HT-29 (cell line): ENCODE data around the gene WDR26. TPM values are rescaled to one million over a fixed set of nuclear protein-coding genes. Genes with fewer than 3 reads are reported as not detected.
"Not testable (repeated sequence)": the region's sequence is repeated elsewhere in the genome, so short reads cannot be mapped to it uniquely, and the experiment has no call there.

Experiments used
- DNase-seq: peaks from one replicate; pipeline ENCODE4 v3.0.0-alpha.2; 2015; ENCODE audit warnings: low spot score
- total RNA-seq: library from RNA; depleted of rRNA; stranded (reverse); fragments of >200 nt; shearing (Covaris generic); gene quantifications from 2 replicates; pipeline ENCODE4 v1.2.3, GENCODE V29; 2014

Gene WDR26
- total RNA-seq, 1 experiment from 2014 or later: 17.9 TPM

- peak; percentile 7 for DNase-seq
These were observed 610 bp downstream of the WDR26 start for GRCh38 chr1:224433701-224434672.

DNA sequence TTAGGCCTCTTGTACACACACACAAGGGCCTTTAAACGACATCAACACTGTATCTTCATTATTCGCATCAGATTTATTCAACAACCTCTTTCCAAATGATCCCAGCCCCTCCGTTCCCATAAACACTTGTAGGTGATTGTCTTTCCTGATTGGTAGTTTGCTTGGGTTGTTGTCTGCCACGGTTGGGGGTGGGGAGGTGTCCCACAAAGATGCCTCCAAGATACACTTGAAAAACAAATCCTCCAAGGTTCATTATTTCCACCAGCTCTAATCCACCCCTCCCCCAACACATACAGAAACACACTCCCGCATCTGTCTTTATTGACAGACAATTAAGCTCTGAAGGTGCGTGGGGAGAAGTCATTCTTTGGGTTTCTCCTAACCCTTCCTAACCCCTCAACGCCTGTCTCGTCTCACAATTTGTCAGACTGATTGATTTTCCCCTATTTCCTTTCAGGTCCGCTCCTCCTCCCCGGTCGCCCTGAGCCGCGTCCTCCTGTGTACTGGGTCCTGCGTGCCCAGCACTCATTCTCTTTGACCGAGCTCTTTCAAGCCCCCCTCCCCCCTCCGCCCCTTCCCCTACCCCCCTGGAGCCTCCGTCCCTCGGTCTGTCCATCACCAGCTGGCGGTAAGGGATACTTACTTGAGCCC is 1.4 kb downstream of the WDR26 start:
- peak; percentile 30 for DNase-seq

DNA sequence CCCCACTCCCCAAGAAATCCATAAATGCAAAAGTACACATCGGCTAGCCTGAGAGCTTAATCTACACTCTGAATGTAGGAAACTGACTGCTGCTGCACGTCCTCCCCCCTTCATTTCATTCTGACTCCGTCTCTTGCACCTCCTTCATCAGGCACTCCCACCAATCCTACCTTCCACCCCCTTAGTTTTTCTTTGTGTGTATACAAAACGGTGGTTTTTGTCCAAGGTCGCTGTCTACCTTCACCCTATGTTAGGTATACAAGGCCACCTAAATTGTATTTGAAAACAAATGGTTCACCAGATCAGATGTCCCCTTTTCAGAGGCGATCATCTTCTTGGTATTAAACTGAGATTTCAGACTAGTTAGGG is 1.9 kb downstream of the WDR26 start:
- DNase-seq: peak; percentile 28

DNA sequence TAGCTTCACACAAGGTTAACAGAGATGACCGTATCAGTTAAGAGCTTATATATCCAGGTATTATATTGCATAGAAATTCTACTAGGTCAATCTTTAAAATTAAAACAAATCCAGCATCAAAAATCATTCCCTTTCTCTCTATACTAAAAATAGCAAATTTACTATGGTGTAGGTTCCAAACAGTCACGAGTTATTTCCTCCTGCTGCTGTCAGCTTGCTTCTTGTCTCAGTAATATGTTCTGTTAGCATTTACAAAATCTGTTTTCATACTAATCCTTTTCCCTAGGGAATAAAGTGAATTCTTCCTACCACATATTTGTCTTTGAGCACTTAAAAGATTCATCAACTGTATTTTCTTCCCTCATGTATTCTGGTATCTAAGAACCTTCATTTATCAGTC is 2.5 kb downstream of the WDR26 start:
- DNase-seq: no peak

GRCh38 chr1:224431726-224432125 is 2.9 kb downstream of the WDR26 start:
- no peak for DNase-seq

- peak; percentile 43 for DNase-seq
These were observed 4.0 kb downstream of the WDR26 start for GRCh38 chr1:224430511-224431113.

GRCh38 chr1:224429616-224430326 is 4.8 kb downstream of the WDR26 start:
- no peak for DNase-seq

GRCh38 chr1:224428713-224429112 is 5.9 kb downstream of the WDR26 start:
- not testable (repeated sequence) for DNase-seq

- no peak for DNase-seq
These were observed 7.3 kb downstream of the WDR26 start for GRCh38 chr1:224427346-224427745.

DNA sequence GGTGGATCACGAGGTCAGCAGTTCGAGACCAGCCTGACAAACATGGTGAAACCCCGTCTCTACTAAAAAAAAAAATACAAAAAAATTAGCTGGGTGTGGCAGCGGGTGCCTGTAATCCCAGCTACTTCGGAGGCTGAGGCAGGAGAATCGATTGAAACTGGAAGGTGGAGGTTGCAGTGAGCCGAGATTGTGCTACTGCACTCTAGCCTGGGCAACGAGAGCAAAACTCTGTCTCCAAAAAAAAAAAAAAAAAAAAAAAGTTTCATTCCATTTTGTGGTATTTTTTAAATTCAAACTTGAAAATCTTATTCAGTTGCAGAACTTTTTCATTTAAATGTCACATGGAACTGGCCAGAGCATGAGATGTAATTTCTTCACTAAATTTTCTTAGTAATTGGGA is 7.7 kb downstream of the WDR26 start:
- not testable (repeated sequence) for DNase-seq

- no peak for DNase-seq
These were observed 9.2 kb downstream of the WDR26 start for GRCh38 chr1:224425279-224425884.

DNA sequence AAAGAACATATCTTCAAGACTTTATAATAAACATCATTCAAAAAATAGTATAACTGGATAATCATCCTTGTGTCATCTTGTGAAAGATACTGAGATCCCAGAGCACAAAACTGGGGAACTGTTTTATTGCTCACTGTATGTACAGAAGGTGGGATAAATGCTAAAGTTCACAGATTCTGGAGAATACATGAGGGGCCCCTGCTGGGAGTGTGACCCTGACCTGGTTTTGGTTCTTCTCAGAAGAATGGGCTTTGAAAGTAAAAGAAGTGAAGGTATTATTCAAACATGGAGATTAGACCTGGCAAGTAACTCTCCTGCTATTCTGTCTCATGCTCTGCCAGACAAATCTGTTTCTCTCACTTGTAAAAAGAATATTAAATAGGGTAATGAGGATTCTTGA is 14.5 kb downstream of the WDR26 start:
- no peak for DNase-seq

- DNase-seq: no peak
These were observed 22.8 kb downstream of the WDR26 start for GRCh38 chr1:224411766-224412165.

- no peak for DNase-seq
These were observed 26.4 kb downstream of the WDR26 start for GRCh38 chr1:224408294-224408590.

DNA sequence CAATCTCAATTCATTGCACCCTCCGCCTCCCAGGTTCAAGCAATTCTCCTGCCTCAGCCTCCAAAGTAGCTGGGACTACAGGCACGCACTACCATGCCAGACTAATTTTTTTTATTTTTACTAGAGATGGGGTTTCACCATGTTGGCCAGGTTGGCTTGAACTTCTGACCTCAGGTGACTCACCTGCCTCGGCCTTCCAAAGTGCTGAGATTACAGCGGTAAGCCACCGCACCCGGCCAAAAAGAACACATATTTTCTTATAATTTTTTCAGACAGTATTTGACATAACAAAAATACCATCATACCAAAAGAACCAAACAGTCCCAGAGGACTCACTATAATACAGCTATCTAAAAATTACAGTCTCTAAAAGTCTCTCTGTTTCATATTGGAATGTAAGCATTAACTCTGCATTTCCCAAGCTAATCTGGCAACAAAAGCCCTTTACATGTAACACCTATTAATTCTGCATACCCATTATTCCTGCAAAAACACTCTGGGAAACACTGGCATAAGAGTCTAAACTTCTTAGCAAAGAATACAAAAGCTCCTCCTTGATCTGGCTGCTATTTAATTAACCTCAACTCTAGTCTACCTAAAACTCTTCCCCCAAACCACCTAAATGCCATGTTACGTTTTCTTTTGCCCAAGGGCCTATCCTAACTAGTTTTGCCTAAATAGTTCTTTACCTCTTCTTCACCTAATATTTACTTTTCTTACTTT is 26.9 kb downstream of the WDR26 start:
- no peak for DNase-seq

GRCh38 chr1:224406216-224406615 is 28.4 kb downstream of the WDR26 start:
- DNase-seq: no peak

DNA sequence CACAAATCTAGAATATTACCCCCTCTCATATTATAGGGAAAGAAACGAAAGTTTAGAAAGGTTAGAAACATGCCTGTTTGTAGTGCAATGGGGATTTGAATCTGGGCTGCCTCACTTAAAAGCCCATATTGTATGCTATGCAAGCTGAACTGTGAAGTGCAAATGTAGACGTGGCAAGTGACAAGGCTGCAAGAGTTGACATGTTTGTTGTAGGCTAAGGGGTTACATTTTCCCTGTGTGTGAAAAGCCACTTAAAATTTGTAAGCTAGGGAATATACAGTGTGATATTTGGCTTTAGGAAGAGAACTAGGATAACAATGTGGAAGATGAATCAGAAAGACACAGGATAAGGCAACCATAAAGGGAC is 29.0 kb downstream of the WDR26 start:
- DNase-seq: no peak

- no peak for DNase-seq
These were observed 29.5 kb downstream of the WDR26 start for GRCh38 chr1:224404916-224405603.

- no peak for DNase-seq
These were observed 32.0 kb downstream of the WDR26 start for GRCh38 chr1:224402472-224403036.

- DNase-seq: no peak
These were observed 34.7 kb downstream of the WDR26 start for GRCh38 chr1:224399887-224400286.
